K562 (cell line): ENCODE measurements around the gene DNAJB2. TPM values are rescaled to one million over a fixed set of nuclear protein-coding genes. Genes with fewer than 3 reads are reported as not detected.

Source experiments
- BDP1 ChIP-seq: IDR thresholded peaks from 3 replicates; pipeline ENCODE4 v1.6.1; 2011; ENCODE audit not compliant: insufficient read length, insufficient read depth
- C11orf30 ChIP-seq: fragments of 450-650 bp; IDR thresholded peaks from 2 replicates; pipeline ENCODE4 v1.6.1; 2016; ENCODE audit warnings: low read depth, mild to moderate bottlenecking
- CCAR2 ChIP-seq: fragments of 200-400 bp; formaldehyde crosslinking; IDR thresholded peaks from 2 replicates; pipeline ENCODE4 v1.6.1; 2017; ENCODE audit warnings: mild to moderate bottlenecking, low read depth, low read length
- FOXK2 ChIP-seq, 2 experiments: fragments of 450-650 bp; IDR thresholded peaks in 1 of 2; conservative IDR thresholded peaks in 1 of 2; 2 replicates each; pipeline ENCODE4 v1.6.1; 2016; ENCODE audit warnings: low read depth in 2 of 2, mild to moderate bottlenecking in 1 of 2
- HINFP ChIP-seq: fragments of 450-650 bp; conservative IDR thresholded peaks from 2 replicates; pipeline ENCODE4 v1.6.1; 2016; ENCODE audit warnings: missing genetic modification characterization, low read depth, mild to moderate bottlenecking, control low read depth, missing compliant biosample characterization
- OTX1 ChIP-seq: fragments of 450-650 bp; formaldehyde crosslinking; IDR thresholded peaks from 2 replicates; pipeline ENCODE4 v1.4.0; 2022; ENCODE audit warnings: mild to moderate bottlenecking
- SMARCB1 ChIP-seq: IDR thresholded peaks from 2 replicates; pipeline ENCODE4 v1.6.1; 2011; ENCODE audit warnings: improper control_type of control experiment, low read depth; ENCODE audit not compliant: insufficient read length
- STAT6 ChIP-seq: sonication (generic); formaldehyde crosslinking; IDR thresholded peaks from 2 replicates; pipeline ENCODE4 v1.8.1; 2023; ENCODE audit warnings: mild to moderate bottlenecking, missing genetic modification reagents
- THRAP3 ChIP-seq: fragments of 450-650 bp; IDR thresholded peaks from 2 replicates; pipeline ENCODE4 v1.6.1; 2016; ENCODE audit warnings: mild to moderate bottlenecking, inconsistent platforms, borderline replicate concordance
- polyA plus RNA-seq, 8 experiments: library from polyadenylated mRNA; depleted of rRNA in 4 of 8; stranded (reverse) in 5 of 8; unstranded in 3 of 8; fragments of >200 nt; fragmentation: Nextera tagmentation in 2 of 8; fragmentation: Illumina TruSeq in 1 of 8; extraction: Ambion mirVana in 2 of 8; extraction: Trizol in 1 of 8; gene quantifications; 2 replicates each; pipeline versions ENCODE4 v1.2.1 to v1.2.3, GENCODE V29; 2011 to 2014; ENCODE audit warnings: inconsistent platforms in 1 of 8, missing spikeins in 1 of 8
- total RNA-seq, 7 experiments: library from RNA; depleted of rRNA in 6 of 7; stranded (reverse); fragments of >200 nt in 6 of 7; fragmentation: Illumina TruSeq in 2 of 7; extraction: Trizol in 2 of 7; gene quantifications; 2 replicates each; pipeline versions ENCODE4 v1.2.1 to v1.2.3, GENCODE V29; 2011 to 2021; ENCODE audit warnings: low replicate concordance in 1 of 7

DNAJB2 gene
- total and polyA plus RNA-seq, 9 of the 15 experiments (the other 6 are each of a cell fraction or from before 2014, with no cell fraction given), result 0.08 to 3.0 (median 2.2) TPM; not detected in 1

GRCh38 chr2:219279151-219279915 lies at the start of gene DNAJB2 (continued):
- TF ChIP-seq HINFP (tag) (peak; percentile 32; the same call in 1 of the 2 replicates), C11orf30 (peak; percentile 30), OTX1 (no peak), THRAP3 (no peak), BDP1 (no peak), FOXK2 (conservative IDR thresholded peaks at IDR 0.05 in 1 of 2, IDR thresholded peaks at IDR 0.05 in 1 of 2; ENCODE audit: low read depth in 2 of 2) (no peak; a peak in 1 of 4 replicates), STAT6 (CRISPR knock-in tag) (no peak; the same call in 1 of the 2 replicates), CCAR2 (no peak), SMARCB1 (no peak)
